ENCODE results near the gene DLL3. TPM values are rescaled to one million over a fixed set of nuclear protein-coding genes. Genes with fewer than 3 reads are reported as not detected.

Gene DLL3
- polyA plus RNA-seq, 2 of the 4 experiments (the other 2 are of a cell fraction), result 6.7 to 6.8 TPM

- Histone ChIP-seq H3K4me3 (no peak overlapping the region), H3K4me2 (no peak overlapping the region), H3K4me1 (peaks cover 7% of the 10 kb centered on the region), H3K9me3 (no peaks in the 10 kb centered on the region), H3K27ac (no peak overlapping the region)
- 85% methylated on average over 6 of the region's 6 CpGs for WGBS (ENCODE audit: missing lambda C conversion rate)
- ATAC-seq, result no peak
- POLR2A ChIA-PET, result interaction anchor here (0.9 to 1.6 kb wide), 2 partner anchors 12 to 56 kb away, joined by 3 to 8 read pairs; partner anchors contain the start of genes RPS16 and TIMM50
- no peak for TF ChIP-seq REST (IDR thresholded peaks at IDR 0.05)
- TF ChIP-seq TFCP2L1 (CRISPR knock-in tag; IDR thresholded peaks at IDR 0.05), result 0 out of 2 replicates have a peak, but pooled peaks have one; percentile 56
- DNase-seq (ENCODE audit: low read depth in 1 of 2, low spot score in 1 of 2), result no peak
- FAIRE-seq, result no peak
- CTCF ChIA-PET, result interaction anchor here (0.7 to 15.8 kb wide), 8 partner anchors 8 to 1085 kb away, joined by 3 to 305 read pairs (median 3); partner anchors contain the start of genes EID2B and SUPT5H
Observed at GRCh38 chr19:39492225-39492624, 6.5 kb upstream of the DLL3 start.

- DNase-seq (ENCODE audit: low read depth in 1 of 2, low spot score in 1 of 2), result no peak
- POLR2A ChIA-PET, result interaction anchor here (0.9 to 1.6 kb wide), 2 partner anchors 12 to 57 kb away, joined by 3 to 8 read pairs; partner anchors contain the start of genes RPS16 and TIMM50
- CTCF ChIA-PET, result interaction anchor here (0.6 to 15.8 kb wide), 10 partner anchors 8 to 1085 kb away, joined by 3 to 305 read pairs (median 3); partner anchors contain the start of genes EID2B and SUPT5H
- H3K4me3 ChIP-seq, result no peak overlapping the region
- no peak overlapping the region for H3K27ac ChIP-seq
- H3K4me1 ChIP-seq, result peaks cover 10% of the 10 kb centered on the region
- ATAC-seq, result no peak
- 85% methylated on average over 3 of the region's 3 CpGs for WGBS (ENCODE audit: missing lambda C conversion rate)
- no peaks in the 10 kb centered on the region for H3K9me3 ChIP-seq
- TF ChIP-seq GATA3 (IDR thresholded peaks at IDR 0.05; ENCODE audit: borderline replicate concordance), result no peak
- TF ChIP-seq RAD21 (conservative IDR thresholded peaks at IDR 0.05 in 1 of 2, IDR thresholded peaks at IDR 0.05 in 1 of 2), result no peak
- no peak for TF ChIP-seq MAZ (IDR thresholded peaks at IDR 0.05; ENCODE audit: borderline replicate concordance, low read depth, low read length)
- TF ChIP-seq CEBPB (IDR thresholded peaks at IDR 0.05), result no peak
- no peak for TF ChIP-seq CTCF (IDR thresholded peaks at IDR 0.05)
- no peak for TF ChIP-seq CBX2 (IDR thresholded peaks at IDR 0.05; ENCODE audit: borderline replicate concordance, low read depth)
- no peak for TF ChIP-seq ZSCAN20 (CRISPR knock-in tag; IDR thresholded peaks at IDR 0.05)
- H3K4me2 ChIP-seq, result no peak overlapping the region
- FAIRE-seq, result no peak
Observed at GRCh38 chr19:39492788-39493187, 6.0 kb upstream of the DLL3 start.

GRCh38 chr19:39494661-39495060, 4.1 kb upstream of the DLL3 start:
- 88% methylated on average over 5 of the region's 5 CpGs for whole genome bisulfite sequencing (ENCODE audit: missing lambda C conversion rate)

More at GRCh38 chr19:39494661-39495060, 4.1 kb upstream of the DLL3 start:
- ChIA-PET POLR2A (interaction anchor here (1.5 kb wide), 1 partner anchor 14 kb away, joined by 4 read pairs; the partner anchor contains the start of gene TIMM50), CTCF (interaction anchor here (0.8 to 15.8 kb wide), 6 partner anchors 8 to 177 kb away, joined by 4 to 305 read pairs (median 18); partner anchors contain the start of gene EID2B)
- Histone ChIP-seq H3K4me1 (peaks cover 21% of the 10 kb centered on the region), H3K4me2 (no peak overlapping the region), H3K9me3 (no peaks in the 10 kb centered on the region), H3K4me3 (no peak overlapping the region), H3K27ac (no peak overlapping the region)
- no peak for DNase-seq (ENCODE audit: low read depth in 1 of 2, low spot score in 1 of 2)
- no peak for FAIRE-seq
- no peak for ATAC-seq
- TF ChIP-seq FOSB (CRISPR knock-in tag; IDR thresholded peaks at IDR 0.05) (no peak), HDAC2 (IDR thresholded peaks at IDR 0.05) (no peak), HOXB13 (CRISPR knock-in tag; IDR thresholded peaks at IDR 0.05; ENCODE audit: low read depth) (no peak), CHD2 (IDR thresholded peaks at IDR 0.05; ENCODE audit: low read length, partially characterized antibody) (no peak), NR3C1 (IDR thresholded peaks at IDR 0.05) (no peak), MAFK (IDR thresholded peaks at IDR 0.05; ENCODE audit: partially characterized antibody) (no peak), ZC3H11A (IDR thresholded peaks at IDR 0.05) (no peak), FOXS1 (CRISPR knock-in tag; IDR thresholded peaks at IDR 0.05) (no peak), KDM5A (IDR thresholded peaks at IDR 0.05) (no peak), RNF2 (IDR thresholded peaks at IDR 0.05; ENCODE audit: borderline replicate concordance, low read depth) (no peak)
